Endodermal cell (in vitro differentiated cells): ENCODE results near the gene TMEM44. TPM values are rescaled to one million over a fixed set of nuclear protein-coding genes. Genes with fewer than 3 reads are reported as not detected.

Experiments
- DNase-seq: peaks from one replicate; pipeline ENCODE4 v3.0.0-alpha.2; 2017
- H3K27ac ChIP-seq: 2 replicates; pipeline ENCODE4 v1.5.1; 2013; ENCODE audit warnings: mild to moderate bottlenecking, low read depth, low read length, moderate library complexity
- H3K27me3 ChIP-seq: 2 replicates; pipeline ENCODE4 v1.6.1; 2013; ENCODE audit warnings: mild to moderate bottlenecking, low read length, moderate library complexity; ENCODE audit not compliant: insufficient read depth, control insufficient read depth, poor library complexity, severe bottlenecking
- H3K36me3 ChIP-seq: 2 replicates; pipeline ENCODE4 v1.7.0; 2013; ENCODE audit warnings: mild to moderate bottlenecking, low read length, moderate library complexity; ENCODE audit not compliant: control insufficient read depth, insufficient read depth
- H3K4me1 ChIP-seq: one replicate; pipeline ENCODE4 v1.7.0; 2013; ENCODE audit warnings: low read length; ENCODE audit not compliant: control insufficient read depth, insufficient read depth
- H3K4me3 ChIP-seq: 2 replicates; pipeline ENCODE4 v1.5.1; 2013; ENCODE audit warnings: mild to moderate bottlenecking, low read length, moderate library complexity
- H3K9ac ChIP-seq: 2 replicates; pipeline ENCODE4 v1.6.1; 2013; ENCODE audit warnings: mild to moderate bottlenecking, low read length, moderate library complexity; ENCODE audit not compliant: poor library complexity, severe bottlenecking; ENCODE audit errors: extremely low read depth
- H3K9me3 ChIP-seq: 2 replicates; pipeline ENCODE4 v1.6.1; 2013; ENCODE audit warnings: mild to moderate bottlenecking, low read length, moderate library complexity; ENCODE audit not compliant: control insufficient read depth
- H3K27ac Mint-ChIP-seq: 2 replicates; pipeline ENCODE4 v1.8.0; 2020; ENCODE audit warnings: mixed read lengths
- H3K27me3 Mint-ChIP-seq: 2 replicates; pipeline ENCODE4 v1.8.0; 2021; ENCODE audit warnings: mild to moderate bottlenecking, mixed read lengths; ENCODE audit not compliant: insufficient read depth
- H3K36me3 Mint-ChIP-seq: 2 replicates; pipeline ENCODE4 v1.8.0; 2020; ENCODE audit warnings: low read depth, mixed read lengths
- H3K4me1 Mint-ChIP-seq: 2 replicates; pipeline ENCODE4 v1.8.0; 2020; ENCODE audit warnings: mixed read lengths
- H3K4me3 Mint-ChIP-seq: 2 replicates; pipeline ENCODE4 v1.8.0; 2020; ENCODE audit warnings: mild to moderate bottlenecking, moderate library complexity, mixed read lengths
- H3K9me3 Mint-ChIP-seq: 2 replicates; pipeline ENCODE4 v1.8.0; 2020; ENCODE audit warnings: mild to moderate bottlenecking, mixed read lengths
- CTCF ChIP-seq: fragments of 200-600 bp; sonication (generic); conservative IDR thresholded peaks from 2 replicates; pipeline ENCODE4 v1.5.0; 2021; ENCODE audit warnings: antibody characterized with exemption, mild to moderate bottlenecking
- WGBS, 2 experiments: methylation state at CpG; one replicate each; pipeline versions ENCODE4 v1.1.5 to v1.1.7; 2013; ENCODE audit warnings: missing lambda C conversion rate in 2 of 2, mixed read lengths in 1 of 2; ENCODE audit not compliant: insufficient coverage in 1 of 2, insufficient read length in 1 of 2; 5-methylcytosine and 5-hydroxymethylcytosine counted together
- total RNA-seq, 2 donors: library from RNA; stranded (reverse); fragmentation: NEBNext Ultra II Directional in 1 of 2; extraction: Animal tissue kit (Norgen Biotek cat#: 25700) in 1 of 2; gene quantifications; 2 replicates in 1 of 2; 3 replicates in 1 of 2; pipeline ENCODE4 v1.2.1, GENCODE V29; 2021

TMEM44 gene
- total RNA-seq, 2 donors from 2014 or later: 31.0 to 34.4 TPM

DNA sequence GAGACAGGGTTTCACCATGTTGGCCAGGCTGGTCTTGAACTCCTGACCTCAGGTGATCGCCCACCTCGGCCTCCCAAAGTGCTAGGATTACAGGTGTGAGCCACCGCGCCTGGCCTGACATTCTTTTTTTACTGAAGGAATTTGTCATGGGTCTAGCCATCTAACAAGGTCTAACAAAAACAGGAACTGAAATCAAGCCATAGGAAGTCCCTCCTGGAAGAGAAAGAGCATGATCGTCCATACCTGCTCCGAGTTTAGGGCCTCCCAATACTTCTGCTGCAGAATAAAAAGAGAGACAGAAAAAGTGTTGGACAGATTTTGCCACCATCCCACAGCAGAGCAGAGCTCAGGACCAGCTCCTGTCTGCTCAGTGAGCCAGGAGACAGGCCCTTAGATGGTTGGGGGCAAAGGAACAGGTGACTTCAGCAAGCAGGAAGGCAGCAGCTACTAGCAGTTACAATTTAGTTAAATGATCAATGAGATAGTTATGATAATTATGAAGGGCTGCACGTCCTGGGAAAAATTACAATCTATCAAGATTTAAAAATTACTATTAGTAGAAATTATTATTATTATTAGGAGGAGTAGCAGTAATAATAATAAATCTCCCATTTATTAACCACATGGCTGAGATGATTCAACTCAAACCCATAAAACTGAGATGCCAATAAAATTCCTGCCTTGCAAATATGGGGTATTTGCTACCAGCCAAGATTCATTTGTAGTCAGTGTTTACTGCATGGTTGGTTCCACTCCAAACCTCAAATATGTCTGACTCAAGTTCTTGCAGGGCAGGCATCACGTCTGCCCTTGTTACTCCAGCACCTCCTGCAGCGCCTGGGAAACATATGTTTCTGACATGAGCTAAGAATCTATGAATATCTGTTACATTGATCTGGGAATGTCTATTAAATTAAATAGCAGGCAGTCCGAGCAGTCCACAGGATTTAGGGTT is 40.1 kb downstream of the TMEM44 start:
- H3K4me1 ChIP-seq: no peaks in the 10 kb centered on the region
- no peak overlapping the region for H3K27ac ChIP-seq
- peaks cover 2% of the 10 kb centered on the region for H3K36me3 Mint-ChIP-seq
- no peaks in the 10 kb centered on the region for H3K27me3 Mint-ChIP-seq
- no peak for DNase-seq
- no peaks in the 10 kb centered on the region for H3K27me3 ChIP-seq
- whole genome bisulfite sequencing, 2 experiments: 91% methylated on average over 5 to 9 of the region's 10 CpGs
- no peak overlapping the region for H3K4me3 Mint-ChIP-seq
- no peaks in the 10 kb centered on the region for H3K9me3 Mint-ChIP-seq
- no peaks in the 10 kb centered on the region for H3K4me1 Mint-ChIP-seq
- H3K9me3 ChIP-seq: no peaks in the 10 kb centered on the region
- TF ChIP-seq CTCF: no peak
- peaks cover 10% of the 10 kb centered on the region for H3K36me3 ChIP-seq
- no peak overlapping the region for H3K4me3 ChIP-seq
- no peak overlapping the region for H3K27ac Mint-ChIP-seq
- no peak overlapping the region for H3K9ac ChIP-seq

- WGBS, 2 experiments: 93 to 94% methylated on average over 3 of the region's 3 CpGs
- Histone ChIP-seq H3K27me3 (no peaks in the 10 kb centered on the region), H3K9ac (no peak overlapping the region), H3K4me3 (no peak overlapping the region), H3K4me1 (no peaks in the 10 kb centered on the region), H3K27ac (no peak overlapping the region), H3K9me3 (no peaks in the 10 kb centered on the region), H3K36me3 (peaks cover 19% of the 10 kb centered on the region)
- peaks cover 9% of the 10 kb centered on the region for H3K36me3 Mint-ChIP-seq
- no peak for DNase-seq
- H3K4me1 Mint-ChIP-seq: peaks cover 9% of the 10 kb centered on the region
- H3K27ac Mint-ChIP-seq: no peak overlapping the region
- H3K27me3 Mint-ChIP-seq: peaks cover 3% of the 10 kb centered on the region
- H3K9me3 Mint-ChIP-seq: no peaks in the 10 kb centered on the region
- H3K4me3 Mint-ChIP-seq: no peak overlapping the region
- TF ChIP-seq CTCF: no peak
Measured at GRCh38 chr3:194588741-194589140, 44.5 kb downstream of the TMEM44 start.

DNA sequence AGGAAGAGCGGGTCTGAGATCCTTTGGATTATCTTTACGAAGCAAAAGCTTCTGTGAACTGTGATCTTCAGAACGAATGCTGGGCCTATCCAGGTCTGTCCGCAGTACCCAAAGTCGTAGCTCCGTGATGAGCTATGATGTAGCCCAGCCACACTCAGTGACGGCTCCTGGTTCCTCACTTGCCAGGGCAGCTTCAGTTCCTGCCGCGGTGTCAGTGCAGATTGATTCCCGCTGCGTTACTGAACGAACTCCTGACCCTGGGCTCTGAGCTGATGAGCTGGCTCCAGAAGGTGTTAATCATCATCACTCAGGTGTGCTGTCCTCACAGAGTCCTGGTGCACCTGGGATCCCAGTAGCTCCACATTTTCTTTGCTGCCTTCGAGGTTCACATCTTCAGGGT is 45.0 kb downstream of the TMEM44 start:
- TF ChIP-seq CTCF: no peak
- Mint-ChIP-seq H3K27ac (no peak overlapping the region), H3K4me1 (peaks cover 9% of the 10 kb centered on the region), H3K4me3 (no peak overlapping the region), H3K27me3 (peaks cover 3% of the 10 kb centered on the region), H3K9me3 (no peaks in the 10 kb centered on the region), H3K36me3 (peaks cover 9% of the 10 kb centered on the region)
- no peaks in the 10 kb centered on the region for H3K4me1 ChIP-seq
- no peak for DNase-seq
- H3K9me3 ChIP-seq: no peaks in the 10 kb centered on the region
- H3K4me3 ChIP-seq: no peak overlapping the region
- H3K9ac ChIP-seq: no peak overlapping the region
- H3K27ac ChIP-seq: no peak overlapping the region
- no peaks in the 10 kb centered on the region for H3K27me3 ChIP-seq
- 94 to 98% methylated on average over 13 of the region's 13 CpGs for WGBS, 2 experiments
- peaks cover 19% of the 10 kb centered on the region for H3K36me3 ChIP-seq
